HepG2 (cell line): ENCODE results near the gene NEU1. TPM values are rescaled to one million over a fixed set of nuclear protein-coding genes. Genes with fewer than 3 reads are reported as not detected.

Source experiments
- CERS6 ChIP-seq: sonication (generic); formaldehyde crosslinking; IDR thresholded peaks from 2 replicates; pipeline ENCODE4 v1.5.0; 2020; ENCODE audit warnings: missing genetic modification reagents
- EHMT2 ChIP-seq: fragments of 200-600 bp; sonication (generic); IDR thresholded peaks from 2 replicates; pipeline ENCODE4 v1.7.0; 2017; ENCODE audit warnings: antibody characterized with exemption, low read depth, low read length, borderline replicate concordance
- EP300 ChIP-seq, 3 experiments: sonication (generic) in 1 of 3; formaldehyde crosslinking in 1 of 3; IDR thresholded peaks; 2 replicates each; pipeline versions ENCODE4 v1.5.1 to v1.6.1; 2011 to 2020; ENCODE audit warnings: low read depth in 2 of 3, low read length in 2 of 3, borderline replicate concordance in 1 of 3, improper control_type of control experiment in 1 of 3, mild to moderate bottlenecking in 1 of 3, missing genetic modification reagents in 1 of 3, moderate library complexity in 1 of 3
- ETV6 ChIP-seq: sonication (generic); formaldehyde crosslinking; conservative IDR thresholded peaks from 2 replicates; pipeline ENCODE4 v1.4.0; 2020; ENCODE audit warnings: missing genetic modification reagents
- HOXD1 ChIP-seq: sonication (generic); formaldehyde crosslinking; IDR thresholded peaks from 2 replicates; pipeline ENCODE4 v1.5.0; 2020; ENCODE audit warnings: missing genetic modification reagents
- IRF2 ChIP-seq: IDR thresholded peaks from 2 replicates; pipeline ENCODE4 v1.6.1; 2018; ENCODE audit warnings: missing genetic modification reagents, missing compliant biosample characterization
- ISL2 ChIP-seq: sonication (generic); formaldehyde crosslinking; IDR thresholded peaks from 2 replicates; pipeline ENCODE4 v1.5.0; 2020; ENCODE audit warnings: missing genetic modification reagents
- KDM2A ChIP-seq: sonication (generic); formaldehyde crosslinking; IDR thresholded peaks from 2 replicates; pipeline ENCODE4 v1.4.0; 2020; ENCODE audit warnings: low read depth, missing genetic modification reagents, borderline replicate concordance
- MAFF ChIP-seq: IDR thresholded peaks from 2 replicates; pipeline ENCODE4 v1.6.1; 2011; ENCODE audit warnings: low read depth, low read length, improper control_type of control experiment
- NR2F2 ChIP-seq: IDR thresholded peaks from 2 replicates; pipeline ENCODE4 v1.6.1; 2012; ENCODE audit warnings: low read depth, inconsistent platforms, borderline replicate concordance
- PAX8 ChIP-seq: sonication (generic); formaldehyde crosslinking; IDR thresholded peaks from 2 replicates; pipeline ENCODE4 v1.8.0; 2022; ENCODE audit warnings: mild to moderate bottlenecking, missing genetic modification reagents, borderline replicate concordance
- PAXIP1 ChIP-seq: sonication (generic); formaldehyde crosslinking; conservative IDR thresholded peaks from 2 replicates; pipeline ENCODE4 v1.4.0; 2020; ENCODE audit warnings: mild to moderate bottlenecking, missing genetic modification reagents, moderate library complexity
- PITX1 ChIP-seq: sonication (generic); formaldehyde crosslinking; IDR thresholded peaks from 2 replicates; pipeline ENCODE4 v1.5.1; 2020; ENCODE audit warnings: mild to moderate bottlenecking, missing genetic modification reagents
- RAD21 ChIP-seq: fragments of 450-650 bp; formaldehyde crosslinking; IDR thresholded peaks from 2 replicates; pipeline ENCODE4 v1.5.0; 2020; ENCODE audit warnings: mild to moderate bottlenecking
- RBM39 ChIP-seq: fragments of 200-400 bp; formaldehyde crosslinking; IDR thresholded peaks from one replicate; pipeline ENCODE4 v1.6.1; 2018; ENCODE audit warnings: antibody characterized with exemption, mild to moderate bottlenecking, low read depth, low read length; ENCODE audit not compliant: poor library complexity, severe bottlenecking
- RXRA ChIP-seq: sonication (generic); formaldehyde crosslinking; IDR thresholded peaks from 2 replicates; pipeline ENCODE4 v1.5.1; 2020; ENCODE audit warnings: missing genetic modification reagents
- SNAPC2 ChIP-seq: sonication (generic); formaldehyde crosslinking; IDR thresholded peaks from 2 replicates; pipeline ENCODE4 v1.8.1; 2022; ENCODE audit warnings: mild to moderate bottlenecking, missing genetic modification reagents
- SSRP1 ChIP-seq: IDR thresholded peaks from 2 replicates; pipeline ENCODE4 v1.6.1; 2016; ENCODE audit warnings: control low read depth
- THRA ChIP-seq: sonication (generic); formaldehyde crosslinking; IDR thresholded peaks from 2 replicates; pipeline ENCODE4 v1.4.0; 2020; ENCODE audit warnings: missing genetic modification reagents, borderline replicate concordance
- ZNF263 ChIP-seq: sonication (generic); formaldehyde crosslinking; IDR thresholded peaks from 2 replicates; pipeline ENCODE4 v1.4.0; 2020; ENCODE audit warnings: missing genetic modification reagents
- ZNF772 ChIP-seq: sonication (generic); formaldehyde crosslinking; IDR thresholded peaks from 2 replicates; pipeline ENCODE4 v1.5.0; 2020; ENCODE audit warnings: mild to moderate bottlenecking, missing genetic modification reagents
- ZNF790 ChIP-seq: sonication (generic); formaldehyde crosslinking; IDR thresholded peaks from 2 replicates; pipeline ENCODE4 v1.8.0; 2022; ENCODE audit warnings: missing genetic modification reagents, mild to moderate bottlenecking, borderline replicate concordance
- ZSCAN29 ChIP-seq: sonication (generic); formaldehyde crosslinking; conservative IDR thresholded peaks from 2 replicates; pipeline ENCODE4 v1.4.0; 2020; ENCODE audit warnings: mild to moderate bottlenecking, missing genetic modification reagents
- polyA plus RNA-seq, 8 experiments: library from polyadenylated mRNA; depleted of rRNA in 3 of 8; stranded (reverse) in 7 of 8; unstranded in 1 of 8; fragments of >200 nt; fragmentation: Illumina TruSeq in 4 of 8; extraction: Trizol in 4 of 8; gene quantifications; 2 replicates each; pipeline versions ENCODE4 v1.2.1 to v1.2.3, GENCODE V29; 2011 to 2016; ENCODE audit warnings: low read depth in 4 of 8, missing spikeins in 1 of 8, mixed read lengths in 1 of 8; ENCODE audit not compliant: insufficient read depth in 1 of 8
- total RNA-seq, 5 experiments: library from RNA; depleted of rRNA; stranded (reverse); fragments of >200 nt; fragmentation: Illumina TruSeq; extraction: Trizol; gene quantifications; 2 replicates each; pipeline ENCODE4 v1.2.3, GENCODE V29; 2016; ENCODE audit warnings: low read depth in 1 of 5

NEU1 gene
- total and polyA plus RNA-seq, 2 of the 13 experiments (the other 11 are each of a cell fraction or from before 2014, with no cell fraction given), result 215 to 297 TPM

- TF ChIP-seq THRA (CRISPR knock-in tag) (peak; percentile 87; the same call in 1 of the 2 replicates), IRF2 (CRISPR knock-in tag) (peak; percentile 73), NR2F2 (peak; percentile 95), ETV6 (CRISPR knock-in tag) (0 out of 2 replicates have a peak, but pooled peaks have one; percentile 49), KDM2A (CRISPR knock-in tag) (peak; percentile 67), RBM39 (peak; percentile 78), ISL2 (CRISPR knock-in tag) (peak; percentile 89), HOXD1 (no peak; the same call in 1 of the 2 replicates), PAXIP1 (peak; percentile 95), ZNF772 (CRISPR knock-in tag) (peak; percentile 95; the same call in 1 of the 2 replicates), PITX1 (CRISPR knock-in tag) (peak; percentile 65; the same call in 1 of the 2 replicates), RXRA (peak; percentile 98), ZSCAN29 (CRISPR knock-in tag) (peak; percentile 69), PAX8 (CRISPR knock-in tag) (no peak; the same call in 1 of the 2 replicates), SNAPC2 (CRISPR knock-in tag) (no peak), SSRP1 (no peak), EHMT2 (no peak), ZNF790 (CRISPR knock-in tag) (no peak; the same call in 1 of the 2 replicates), EP300 (IDR thresholded peaks at IDR 0.05; ENCODE audit: low read depth in 2 of 2, low read length in 2 of 2) (peak; percentile 91 to 93; a peak in 3 of 4 replicates), EP300 (CRISPR knock-in tag; IDR thresholded peaks at IDR 0.05; ENCODE audit: borderline replicate concordance) (peak; percentile 88), ZNF263 (peak; percentile 49; the same call in 1 of the 2 replicates), RAD21 (CRISPR knock-in tag) (peak; percentile 45; the same call in 1 of the 2 replicates), CERS6 (CRISPR knock-in tag) (no peak), MAFF (peak; percentile 26; the same call in 1 of the 2 replicates)
These were observed 2.8 kb upstream of the NEU1 start (continued) for GRCh38 chr6:31865205-31866118.
